ENCODE measurements around the gene GPATCH2.

GPATCH2 gene

DNA sequence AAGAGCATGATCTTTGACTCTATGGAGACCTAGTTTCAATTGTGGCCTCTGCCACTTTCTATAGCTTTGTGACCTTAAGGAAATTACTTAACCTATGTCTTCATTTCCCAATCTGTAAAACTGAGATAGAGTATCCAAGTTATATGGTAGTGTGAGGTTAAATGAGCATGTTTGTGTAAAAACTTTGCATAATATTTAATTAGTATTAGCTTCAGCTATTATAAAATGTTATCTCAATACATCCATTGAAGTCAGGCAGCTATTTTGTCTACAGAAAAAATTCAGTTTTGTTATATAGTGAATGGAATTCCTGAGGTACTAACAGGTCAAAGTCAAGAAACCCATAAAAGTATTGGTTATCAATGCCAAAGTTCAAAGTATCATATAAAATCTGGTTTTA lies 53.6 kb downstream of the GPATCH2 start:
- no peak for DNase-seq

- no peak for DNase-seq
Observed at GRCh38 chr1:217574265-217574949, 56.5 kb downstream of the GPATCH2 start.

DNA sequence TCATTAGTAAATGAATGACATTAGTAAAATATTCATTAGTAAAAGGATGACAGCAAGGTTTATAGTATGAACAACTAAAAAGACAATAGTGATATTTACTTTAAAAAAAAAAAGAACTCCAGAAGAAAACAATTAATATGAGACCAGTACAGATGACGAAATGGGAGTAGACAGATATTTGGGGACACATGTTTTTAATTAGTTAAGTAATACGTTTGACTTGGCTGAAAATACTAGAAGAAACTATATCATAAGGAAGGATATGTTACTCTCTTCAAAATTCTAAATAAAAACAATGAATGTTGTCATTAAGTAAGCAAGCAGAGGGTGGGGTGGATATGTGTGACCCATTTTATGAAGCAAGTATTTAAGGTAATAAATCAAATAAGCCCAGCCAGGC lies 61.9 kb downstream of the GPATCH2 start:
- no peak for DNase-seq

DNA sequence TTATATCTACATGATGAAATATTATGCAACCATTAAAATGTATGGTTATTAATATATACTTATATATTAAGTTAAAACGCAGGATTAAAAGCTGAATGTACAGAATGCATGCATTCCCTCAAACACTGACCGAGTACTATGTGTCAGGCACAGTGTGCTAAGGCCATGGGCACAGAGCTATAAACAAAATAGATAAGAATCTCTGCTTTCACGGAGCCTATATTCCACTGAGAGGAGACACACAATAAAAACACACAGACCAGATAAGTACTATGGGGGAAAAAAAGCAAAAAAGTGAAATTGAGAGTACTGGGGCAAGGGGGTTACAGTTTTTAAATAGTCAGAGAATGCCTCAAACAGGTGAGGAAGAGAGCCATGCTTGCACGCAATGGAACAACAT lies 62.7 kb downstream of the GPATCH2 start:
- DNase-seq, result no peak

DNA sequence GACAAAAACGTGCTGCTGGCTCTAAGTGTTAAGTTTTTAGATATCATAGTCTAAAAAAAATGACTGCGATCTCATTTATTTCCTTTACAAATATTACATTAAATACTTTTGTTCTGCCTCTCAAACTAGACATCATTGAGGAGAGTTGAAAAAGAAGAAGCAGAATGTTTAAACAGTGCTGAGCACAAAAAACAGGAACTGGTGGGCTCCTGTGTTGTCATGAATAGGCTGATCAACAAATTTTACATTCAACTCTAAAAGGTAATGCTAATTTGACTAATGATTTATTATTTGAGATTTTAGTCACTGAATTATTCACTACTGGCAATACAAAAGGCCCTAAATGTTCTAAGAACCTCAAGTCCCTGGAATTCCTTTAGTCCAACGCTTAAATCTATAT lies 66.1 kb downstream of the GPATCH2 start:
- DNase-seq, result no peak

DNA sequence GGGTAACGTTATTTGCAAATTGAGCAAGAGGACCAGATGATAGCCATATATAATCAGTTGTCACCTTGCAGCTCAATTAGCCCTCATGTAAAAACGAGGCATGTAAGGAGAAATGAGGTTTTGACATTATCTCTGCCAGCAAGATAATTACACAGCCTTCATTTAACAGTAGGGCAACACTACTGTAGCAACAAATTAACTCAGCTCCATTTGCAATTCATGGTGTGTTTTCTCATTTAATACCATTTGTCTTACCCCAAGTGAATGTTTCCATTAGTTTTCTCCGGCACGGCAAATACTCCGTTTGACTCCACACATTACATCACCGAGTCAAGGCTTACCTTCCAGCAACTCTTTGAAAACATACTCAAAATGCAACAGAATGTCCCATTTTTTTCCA lies 66.7 kb downstream of the GPATCH2 start:
- DNase-seq, result no peak

GRCh38 chr1:217563179-217563578 lies 67.7 kb downstream of the GPATCH2 start:
- no peak for DNase-seq

- DNase-seq, result no peak
Observed at GRCh38 chr1:217562229-217562878, 68.5 kb downstream of the GPATCH2 start.

- no peak for DNase-seq
Observed at GRCh38 chr1:217561446-217561845, 69.4 kb downstream of the GPATCH2 start.

GRCh38 chr1:217554849-217555248 lies 76.0 kb downstream of the GPATCH2 start:
- no peak for DNase-seq

GRCh38 chr1:217553949-217554509 lies 76.9 kb downstream of the GPATCH2 start:
- no peak for DNase-seq

GRCh38 chr1:217552339-217552951 lies 78.4 kb downstream of the GPATCH2 start:
- DNase-seq, result no peak

DNA sequence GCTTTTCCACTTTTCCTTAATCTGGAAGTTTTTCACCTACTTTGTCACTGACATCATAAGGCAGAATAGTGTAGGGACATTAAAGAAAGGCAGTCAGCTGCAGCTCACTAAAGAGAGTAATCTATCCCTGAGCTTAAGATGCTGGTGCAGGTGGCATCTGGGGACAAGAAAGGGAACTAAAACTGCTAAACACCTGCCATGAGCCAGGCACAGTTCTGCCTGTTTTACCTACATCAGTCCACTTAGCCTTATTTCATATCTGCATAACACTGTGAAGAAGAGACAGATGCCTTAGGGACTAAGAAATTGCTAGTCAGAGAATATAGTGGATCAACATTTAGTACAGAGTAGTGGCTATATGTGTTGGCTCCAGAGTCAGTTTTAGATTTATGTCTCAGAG lies 88.1 kb downstream of the GPATCH2 start:
- DNase-seq, result no peak

DNA sequence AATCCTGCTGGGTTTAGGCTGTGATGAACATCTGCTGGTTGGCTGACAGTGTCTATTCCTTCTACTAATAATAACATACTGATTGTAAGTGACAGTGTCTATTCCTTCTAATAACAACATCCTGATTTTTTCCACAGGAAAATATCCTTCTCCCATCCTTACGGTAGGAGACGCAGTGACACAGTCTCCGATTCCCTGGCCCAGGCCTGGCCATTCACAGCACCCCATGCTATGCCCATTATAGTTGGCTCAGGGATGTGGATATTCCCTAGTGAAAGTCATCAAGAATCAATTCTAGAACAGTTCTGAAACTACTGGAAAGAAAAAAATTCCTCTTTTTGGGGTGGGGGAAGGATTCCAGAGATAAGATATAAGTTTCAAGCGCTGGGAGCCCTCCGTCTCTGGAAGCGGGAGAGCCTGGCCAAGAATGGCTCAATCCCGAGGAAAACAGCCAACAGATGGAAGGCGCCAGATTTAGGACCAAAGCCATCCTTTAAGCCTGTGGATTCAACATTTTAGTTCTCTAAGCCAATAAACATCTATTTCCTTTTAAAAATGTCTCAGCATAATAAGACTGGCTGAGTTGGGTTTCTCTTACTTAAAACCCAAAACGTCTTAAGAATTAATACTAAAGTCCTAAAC lies 88.6 kb downstream of the GPATCH2 start:
- no peak for DNase-seq

- no peak for DNase-seq
Observed at GRCh38 chr1:217540321-217540720, 90.6 kb downstream of the GPATCH2 start.

DNA sequence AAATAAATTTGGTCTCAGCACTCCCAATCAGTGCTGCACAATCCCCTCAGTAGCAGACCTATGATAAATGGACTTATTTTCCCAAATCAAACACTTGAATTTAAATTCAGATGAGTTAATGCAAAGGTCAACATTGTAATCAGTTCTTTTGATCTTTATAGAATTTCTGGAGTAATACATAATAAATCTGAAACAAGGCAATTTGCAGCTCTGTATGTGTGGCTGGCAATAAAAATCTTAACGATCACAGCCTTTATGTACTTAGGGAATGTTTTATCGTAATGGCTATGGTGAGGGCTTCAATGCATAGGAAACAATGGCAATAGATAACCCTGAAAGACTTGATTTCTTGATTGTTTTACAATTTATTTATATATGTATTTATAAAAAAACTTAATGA lies 91.4 kb downstream of the GPATCH2 start:
- no peak for DNase-seq

DNA sequence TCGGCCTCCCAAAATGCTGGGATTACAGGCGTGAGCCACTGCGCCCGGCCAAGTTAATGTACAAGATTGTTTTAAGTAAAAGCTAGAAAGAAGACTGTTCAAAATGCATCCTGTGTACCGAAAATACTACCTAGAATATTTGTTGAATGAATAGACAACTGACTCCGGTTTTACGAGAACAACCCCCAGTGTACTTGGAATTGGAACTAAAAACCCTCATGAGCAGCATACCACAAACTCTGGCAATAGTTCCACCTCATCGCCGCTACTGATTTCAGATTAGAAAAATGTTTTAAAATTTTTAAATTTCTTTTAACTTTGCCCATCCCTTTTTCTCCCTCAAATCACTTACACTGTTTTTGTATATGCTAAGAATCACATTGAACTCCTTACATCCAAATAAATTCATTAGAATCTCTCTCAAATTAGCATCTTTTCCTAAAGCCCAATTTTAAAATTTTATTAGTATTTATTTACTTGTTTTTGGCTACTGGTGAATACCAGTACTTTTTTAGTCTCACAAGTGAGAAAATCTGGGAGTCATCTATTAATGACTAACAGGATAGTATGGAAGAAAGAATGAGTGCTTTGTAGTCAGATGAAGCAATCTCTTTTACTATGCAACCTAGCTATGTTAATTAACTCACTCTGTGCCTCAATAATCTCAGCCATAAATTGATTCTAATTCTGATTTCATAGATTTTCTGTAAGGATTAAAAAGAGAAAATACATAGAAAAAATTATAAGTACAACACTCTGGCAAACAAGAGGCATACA lies 95.1 kb downstream of the GPATCH2 start:
- DNase-seq, result no peak

DNA sequence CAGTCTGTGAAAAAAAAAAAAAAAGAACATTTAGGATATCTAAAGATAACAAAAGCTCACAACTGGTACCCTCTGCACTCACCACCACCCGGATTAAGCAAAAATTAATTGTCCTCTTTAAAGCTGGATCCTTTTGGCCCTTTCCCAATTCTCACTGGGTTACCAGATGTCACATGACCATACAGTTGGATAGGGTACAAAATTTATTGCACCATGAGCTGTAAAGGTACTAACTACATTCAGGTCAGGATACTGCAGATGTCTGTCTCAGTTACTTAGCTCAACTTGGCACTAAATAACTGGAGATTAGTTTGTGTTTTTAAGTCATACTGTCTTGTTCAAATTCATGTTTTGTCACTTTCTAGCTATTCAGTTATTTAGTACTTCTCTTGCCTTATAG lies 96.3 kb downstream of the GPATCH2 start:
- DNase-seq, result no peak

DNA sequence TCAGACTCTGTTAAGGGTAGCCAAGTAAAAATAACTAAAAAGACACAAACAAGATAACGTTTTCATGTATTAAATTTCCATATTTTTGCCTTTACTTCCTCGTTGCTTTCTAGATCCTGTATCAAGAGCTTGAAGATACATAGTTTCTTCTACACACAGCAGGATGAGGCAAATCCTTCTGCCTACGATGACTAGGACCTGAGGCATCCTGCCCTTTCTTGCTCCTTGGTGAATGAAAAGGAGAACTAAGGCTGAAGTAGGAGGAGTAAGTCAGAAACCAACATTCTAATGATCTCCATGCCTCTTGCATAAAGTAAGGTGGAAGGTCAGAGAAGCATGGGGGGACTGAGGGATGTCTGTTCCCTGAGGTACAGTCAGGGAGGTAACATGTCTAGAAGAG lies 102.6 kb downstream of the GPATCH2 start:
- no peak for DNase-seq

DNA sequence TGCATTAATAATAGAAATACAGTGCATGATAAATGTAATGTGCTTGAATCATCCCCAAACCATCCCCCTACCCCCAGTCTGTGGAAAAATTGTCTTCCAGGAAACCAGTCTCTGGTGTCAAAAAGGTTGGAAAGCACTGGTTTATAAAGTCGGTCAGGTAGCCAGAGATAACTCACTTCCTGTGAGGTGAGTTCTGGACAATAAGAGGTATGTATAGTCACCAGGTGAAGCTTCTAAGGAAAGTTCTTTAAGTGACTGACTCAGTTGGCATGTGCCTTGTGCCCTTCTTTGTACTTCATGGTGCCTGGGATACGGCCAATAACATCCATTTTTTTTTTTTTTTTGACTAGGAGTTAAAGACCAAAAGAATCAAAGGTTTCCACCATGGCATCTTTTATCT lies 103.7 kb downstream of the GPATCH2 start:
- no peak for DNase-seq

DNA sequence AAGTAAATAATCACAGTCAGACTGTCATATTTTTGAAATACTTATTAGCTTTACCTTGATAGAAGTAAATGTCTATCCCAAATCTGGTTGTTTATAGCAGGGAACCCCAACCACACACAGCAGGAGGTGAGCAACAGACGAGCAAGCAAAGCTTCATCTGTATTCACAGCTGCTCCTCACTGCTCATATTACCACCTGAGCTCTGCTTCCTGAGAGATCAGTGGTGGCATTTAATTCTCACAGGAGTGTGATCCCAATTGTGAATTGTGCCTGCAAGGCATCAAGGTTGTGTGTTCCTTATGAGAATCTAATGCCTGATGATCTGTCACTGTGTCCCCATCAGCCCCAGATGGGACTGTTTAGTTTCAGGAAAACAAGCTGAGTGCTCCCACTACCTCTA lies 104.3 kb downstream of the GPATCH2 start:
- DNase-seq, result no peak

- no peak for DNase-seq
Observed at GRCh38 chr1:217525773-217526490, 105.0 kb downstream of the GPATCH2 start.
